Colonic mucosa (tissue), 4 donors: ENCODE measurements around the gene AXIN1. TPM values are rescaled to one million over a fixed set of nuclear protein-coding genes. Genes with fewer than 3 reads are reported as not detected.

ENCODE experiments used
- DNase-seq: peaks from one replicate; pipeline ENCODE4 v3.0.0-alpha.2; 2020
- H3K27ac ChIP-seq: fragments of 200-600 bp; one replicate; pipeline ENCODE4 v1.8.0; 2021
- H3K27me3 ChIP-seq: fragments of 200-600 bp; one replicate; pipeline ENCODE4 v1.8.0; 2021
- H3K36me3 ChIP-seq: fragments of 200-600 bp; one replicate; pipeline ENCODE4 v1.8.0; 2021
- H3K4me1 ChIP-seq: fragments of 200-600 bp; one replicate; pipeline ENCODE4 v1.8.0; 2021; ENCODE audit warnings: mild to moderate bottlenecking
- H3K4me3 ChIP-seq: fragments of 200-600 bp; one replicate; pipeline ENCODE4 v1.8.0; 2021
- H3K9ac ChIP-seq, 2 donors: one replicate each; pipeline ENCODE4 v1.7.0; 2013; ENCODE audit warnings: control low read depth in 2 of 2, low read depth in 2 of 2, low read length in 2 of 2
- H3K9me3 ChIP-seq: fragments of 200-600 bp; one replicate; pipeline ENCODE4 v1.8.0; 2021
- CTCF ChIP-seq: fragments of 200-600 bp; IDR thresholded peaks from one replicate; pipeline ENCODE4 v1.8.0; 2022; ENCODE audit warnings: antibody characterized with exemption, mild to moderate bottlenecking
- intact Hi-C: fragments of 100-400 bp; cut with DNase I; formaldehyde crosslinking; loops from one replicate; pipeline ENCODE4 v1.14.1; 2022
- total RNA-seq, 2 donors: library from RNA; stranded (reverse); fragmentation: NEBNext Ultra II Directional in 1 of 2; extraction: Animal tissue kit (Norgen Biotek cat#: 25700) in 1 of 2; gene quantifications; one replicate each; pipeline ENCODE4 v1.2.1, GENCODE V29; 2021
- donor health status: healthy.
- donor health status: DM: no; HTN: no; CAD: no.
- donor health status: DM: no; HTN: no; CAD: no.

Gene AXIN1
- total RNA-seq, 2 donors from 2014 or later: 33.4 to 34.3 TPM

- DNase-seq: no peak
- no peaks in the 10 kb centered on the region for H3K36me3 ChIP-seq
- no peak for TF ChIP-seq CTCF
- no peak overlapping the region for H3K27ac ChIP-seq
- peaks cover 4% of the 10 kb centered on the region for H3K4me1 ChIP-seq
- H3K4me3 ChIP-seq: no peak overlapping the region
- no peaks in the 10 kb centered on the region for H3K9me3 ChIP-seq
- H3K9ac ChIP-seq: no peak overlapping the region
- no peaks in the 10 kb centered on the region for H3K27me3 ChIP-seq
- intact Hi-C loops: no loop called here
These were observed 46.2 kb upstream of the AXIN1 start for GRCh38 chr16:398561-399339.

- intact Hi-C loops: no loop called here
- DNase-seq: peak; percentile 70
- H3K4me1 ChIP-seq: peaks cover 4% of the 10 kb centered on the region
- H3K27ac ChIP-seq: peak overlapping the region; percentile 27
- H3K9me3 ChIP-seq: no peaks in the 10 kb centered on the region
- peak; percentile 29 for TF ChIP-seq CTCF
- no peaks in the 10 kb centered on the region for H3K27me3 ChIP-seq
- H3K4me3 ChIP-seq: no peak overlapping the region
- H3K36me3 ChIP-seq: no peaks in the 10 kb centered on the region
- H3K9ac ChIP-seq: peak overlapping the region in 1 of 2 donors; percentile 24
These were observed 45.3 kb upstream of the AXIN1 start for GRCh38 chr16:397736-398332.

- intact Hi-C loops: no loop called here
- TF ChIP-seq CTCF: no peak
- peaks cover 4% of the 10 kb centered on the region for H3K4me1 ChIP-seq
- H3K9ac ChIP-seq: peak within 1 kb of the TSS in 1 of 2 donors; percentile 70
- no peaks in the 10 kb centered on the region for H3K36me3 ChIP-seq
- H3K27ac ChIP-seq: peak within 1 kb of the TSS; percentile 27
- H3K27me3 ChIP-seq: no peaks in the 10 kb centered on the region
- H3K4me3 ChIP-seq: peak within 1 kb of the TSS; percentile 49
- DNase-seq: no peak
- H3K9me3 ChIP-seq: no peaks in the 10 kb centered on the region
These were observed 44.7 kb upstream of the AXIN1 start, which contains the start of gene NME4 for GRCh38 chr16:397135-397661. Gene NME4 (plus strand): TSS chr16:397199. CDS start chr16:397223, 24 bp downstream.

- H3K4me3 ChIP-seq: peak overlapping the region; percentile 49
- DNase-seq: no peak
- H3K4me1 ChIP-seq: peaks cover 4% of the 10 kb centered on the region
- intact Hi-C loops: no loop called here
- no peaks in the 10 kb centered on the region for H3K36me3 ChIP-seq
- no peaks in the 10 kb centered on the region for H3K9me3 ChIP-seq
- no peak overlapping the region for H3K9ac ChIP-seq
- TF ChIP-seq CTCF: no peak
- no peak overlapping the region for H3K27ac ChIP-seq
- H3K27me3 ChIP-seq: no peaks in the 10 kb centered on the region
These were observed 44.1 kb upstream of the AXIN1 start for GRCh38 chr16:396605-397004.

GRCh38 chr16:396199-396598 lies 43.7 kb upstream of the AXIN1 start:
- Histone ChIP-seq H3K4me3 (no peak overlapping the region), H3K36me3 (no peaks in the 10 kb centered on the region), H3K27ac (no peak overlapping the region), H3K9me3 (no peaks in the 10 kb centered on the region), H3K27me3 (no peaks in the 10 kb centered on the region), H3K9ac (no peak overlapping the region), H3K4me1 (peaks cover 4% of the 10 kb centered on the region)
- no peak for TF ChIP-seq CTCF
- no peak for DNase-seq
- intact Hi-C loops: no loop called here
